Natural killer cell treated with Interleukin-12 subunit alpha and Interleukin-12 subunit beta and Interleukin-15 and Interleukin-18, amount 100 ng/mL, for 72 hours (primary cell): ENCODE measurements around the gene C2CD4C. TPM values are rescaled to one million over a fixed set of nuclear protein-coding genes. Genes with fewer than 3 reads are reported as not detected.
"Not testable (repeated sequence)": the region's sequence is repeated elsewhere in the genome, so short reads cannot be mapped to it uniquely, and the experiment has no call there.

ENCODE experiments used
- ATAC-seq, 2 donors: fragments of 150-1000 bp; cut with Tn5 transposase in 1 of 2; sonication (Bioruptor Pico), chemical (Tn5 transposase) in 1 of 2; 2 replicates each; pipeline ENCODE4 v1.10.0; 2021
- DNase-seq: peaks from one replicate; pipeline ENCODE4 v3.0.0; 2022; ENCODE audit warnings: low spot score
- H3K27ac Mint-ChIP-seq, 2 donors: 1 replicate in 1 of 2; 2 replicates in 1 of 2; pipeline ENCODE4 v1.8.0; 2022; ENCODE audit warnings: mixed read lengths in 2 of 2, mild to moderate bottlenecking in 1 of 2, moderate library complexity in 1 of 2
- H3K27me3 Mint-ChIP-seq, 2 donors: 1 replicate in 1 of 2; 2 replicates in 1 of 2; pipeline ENCODE4 v1.8.0; 2022; ENCODE audit warnings: mixed read lengths in 2 of 2
- H3K36me3 Mint-ChIP-seq: one replicate; pipeline ENCODE4 v1.8.0; 2022; ENCODE audit warnings: mixed read lengths
- H3K4me1 Mint-ChIP-seq, 2 donors: 1 replicate in 1 of 2; 2 replicates in 1 of 2; pipeline ENCODE4 v1.8.0; 2022; ENCODE audit warnings: low read depth in 2 of 2, mixed read lengths in 2 of 2, mild to moderate bottlenecking in 1 of 2
- H3K4me3 Mint-ChIP-seq: one replicate; pipeline ENCODE4 v1.8.0; 2022; ENCODE audit warnings: mixed read lengths
- H3K9me3 Mint-ChIP-seq: 2 replicates; pipeline ENCODE4 v1.8.0; 2022; ENCODE audit warnings: mixed read lengths
- total RNA-seq, 2 donors: library from RNA; stranded (reverse); gene quantifications; one replicate each; pipeline ENCODE4 v1.2.3, GENCODE V29; 2022

C2CD4C gene
- total RNA-seq, 2 donors from 2014 or later: not detected

- H3K36me3 Mint-ChIP-seq, ATAC-seq, H3K27ac Mint-ChIP-seq, H3K9me3 Mint-ChIP-seq, H3K27me3 Mint-ChIP-seq, H3K4me1 Mint-ChIP-seq, DNase-seq, H3K4me3 Mint-ChIP-seq: not testable (repeated sequence)
These were observed 53.4 kb downstream of the C2CD4C start for GRCh38 chr19:355536-355935.

Other genes with a start within 250 kb of the C2CD4C start
- gene PLPP2, start 117.7 kb downstream of the C2CD4C start, total RNA-seq: under 1 TPM in 1 of 2 donors, not detected in 1; 0.05 TPM
- 10 to 100 TPM; 26.2 to 39.4 TPM for gene MIER2, start 64.4 kb downstream of the C2CD4C start, total RNA-seq
- gene SHC2, start 51.9 kb upstream of the C2CD4C start, total RNA-seq: under 1 TPM in 1 of 2 donors, not detected in 1; 0.67 TPM
- under 1 TPM in 1 of 2 donors, not detected in 1; 0.33 TPM for gene MADCAM1, start 87.3 kb upstream of the C2CD4C start, total RNA-seq
- gene TPGS1, start 98.3 kb upstream of the C2CD4C start, total RNA-seq: 10 to 100 TPM; 16.3 to 17.7 TPM
- gene CDC34, start 122.6 kb upstream of the C2CD4C start, total RNA-seq: 10 to 100 TPM; 46.5 to 73.2 TPM
- 10 to 100 TPM; 34.5 to 49.7 TPM for gene GZMM, start 134.9 kb upstream of the C2CD4C start, total RNA-seq
- gene BSG, start 163.4 kb upstream of the C2CD4C start, total RNA-seq: 100 to 1,000 TPM; 236 to 274 TPM
- under 1 TPM; 0.29 to 0.64 TPM for gene HCN2, start 180.7 kb upstream of the C2CD4C start, total RNA-seq
- gene POLRMT, start 224.4 kb upstream of the C2CD4C start, total RNA-seq: 100 to 1,000 TPM in 1 of 2 donors, 10 to 100 TPM in 1; 55.0 to 104 TPM
- gene FGF22, start 230.7 kb upstream of the C2CD4C start, total RNA-seq: not detected